A549 (cell line): ENCODE results near the gene LGR6. TPM values are rescaled to one million over a fixed set of nuclear protein-coding genes. Genes with fewer than 3 reads are reported as not detected.

Experiments used
- ATAC-seq, 2 experiments: fragments of 200-7000 bp in 1 of 2; fragments of >200 bp in 1 of 2; cut with Nextera tagmentation in 1 of 2; cut with Tn5 transposase in 1 of 2; 3 replicates each; pipeline versions ENCODE4 v1.8.0 to v1.9.1; 2018 to 2020; ENCODE audit warnings: mild to moderate bottlenecking in 1 of 2, moderate library complexity in 1 of 2
- CTCF ChIA-PET: fragments of 300-600 bp; sonication (Branson Sonifier 250); formaldehyde crosslinking; extraction: SDS; loops from one replicate; lab custom pipeline; 2021; ENCODE audit warnings: antibody characterized with exemption, inconsistent platforms; lab: Yijun Ruan, JAX
- POLR2A ChIA-PET: fragments of 350-600 bp; formaldehyde crosslinking; extraction: SDS; loops from one replicate; lab custom pipeline; 2021; ENCODE audit warnings: antibody characterized with exemption, inconsistent platforms; lab: Yijun Ruan, JAX
- DNase-seq, 2 experiments: peaks; one replicate each; pipeline versions ENCODE4 v3.0.0 to v3.0.0-alpha.2; 2011 to 2016; ENCODE audit warnings: low read depth in 1 of 2, low spot score in 1 of 2
- FAIRE-seq: peaks from 2 replicates; lab custom pipeline; 2011; peaks lifted over from hg19 to GRCh38; lab: Jason Lieb, UNC
- H3K27ac ChIP-seq, 2 experiments: fragments of >200 bp; sonication (Bioruptor Twin); formaldehyde crosslinking; 3 replicates each; pipeline ENCODE4 v1.5.1; 2016 to 2017
- H3K4me1 ChIP-seq: fragments of >200 bp; sonication (Bioruptor Twin); formaldehyde crosslinking; 3 replicates; pipeline ENCODE4 v1.6.1; 2016
- H3K4me2 ChIP-seq: fragments of >200 bp; sonication (Bioruptor Twin); formaldehyde crosslinking; 3 replicates; pipeline ENCODE4 v1.6.1; 2016
- H3K4me3 ChIP-seq: fragments of >200 bp; sonication (Bioruptor Twin); formaldehyde crosslinking; 3 replicates; pipeline ENCODE4 v1.5.1; 2016
- H3K9me3 ChIP-seq: fragments of >200 bp; sonication (Bioruptor Twin); formaldehyde crosslinking; 3 replicates; pipeline ENCODE4 v1.6.1; 2016
- BCL3 ChIP-seq: fragments of >200 bp; sonication (Bioruptor Twin); formaldehyde crosslinking; IDR thresholded peaks from 3 replicates; pipeline ENCODE4 v1.6.1; 2016
- BHLHE40 ChIP-seq: IDR thresholded peaks from 2 replicates; pipeline ENCODE4 v1.6.1; 2012; ENCODE audit warnings: low read depth, low read length, inconsistent platforms
- CBX2 ChIP-seq: fragments of 200-600 bp; sonication (generic); IDR thresholded peaks from 2 replicates; pipeline ENCODE4 v1.6.1; 2016; ENCODE audit warnings: low read depth, mild to moderate bottlenecking, borderline replicate concordance
- CBX8 ChIP-seq: fragments of 200-600 bp; sonication (generic); IDR thresholded peaks from 2 replicates; pipeline ENCODE4 v1.6.1; 2016
- ESRRA ChIP-seq: fragments of 150-350 bp; IDR thresholded peaks from 2 replicates; pipeline ENCODE4 v1.6.1; 2014; ENCODE audit warnings: mild to moderate bottlenecking, low read length, borderline replicate concordance
- FOSB ChIP-seq: fragments of 250-450 bp; sonication (Bioruptor Pico); IDR thresholded peaks from 2 replicates; pipeline ENCODE4 v1.5.0; 2020; ENCODE audit warnings: mild to moderate bottlenecking, moderate library complexity
- FOSL2 ChIP-seq, 2 experiments: fragments of 450-650 bp in 1 of 2; fragments of >200 bp in 1 of 2; sonication (Bioruptor Twin) in 1 of 2; formaldehyde crosslinking; IDR thresholded peaks; 2 replicates each; pipeline versions ENCODE4 v1.5.0 to v1.6.1; 2016 to 2020; ENCODE audit warnings: mild to moderate bottlenecking in 1 of 2, moderate library complexity in 1 of 2
- HDAC2 ChIP-seq: fragments of 200-600 bp; sonication (generic); IDR thresholded peaks from 2 replicates; pipeline ENCODE4 v1.6.1; 2016
- HOXA7 ChIP-seq: fragments of 250-450 bp; sonication (Bioruptor Pico); IDR thresholded peaks from 2 replicates; pipeline ENCODE4 v1.5.0; 2020; ENCODE audit warnings: mild to moderate bottlenecking, moderate library complexity
- HOXB13 ChIP-seq: fragments of 250-450 bp; sonication (Bioruptor Pico); IDR thresholded peaks from 2 replicates; pipeline ENCODE4 v1.5.0; 2020; ENCODE audit warnings: low read depth, mild to moderate bottlenecking, moderate library complexity
- JUN ChIP-seq, 2 experiments: fragments of >200 bp; sonication (Bioruptor Twin); formaldehyde crosslinking; IDR thresholded peaks; 2 replicates in 1 of 2; 3 replicates in 1 of 2; pipeline ENCODE4 v1.6.1; 2016 to 2017
- JUNB ChIP-seq: fragments of >200 bp; sonication (Bioruptor Twin); formaldehyde crosslinking; IDR thresholded peaks from 2 replicates; pipeline ENCODE4 v1.6.1; 2016
- MAFK ChIP-seq: fragments of 450-650 bp; IDR thresholded peaks from 2 replicates; pipeline ENCODE4 v1.6.1; 2014; ENCODE audit not compliant: partially characterized antibody
- MAZ ChIP-seq: fragments of 150-350 bp; IDR thresholded peaks from 2 replicates; pipeline ENCODE4 v1.6.1; 2014; ENCODE audit warnings: antibody characterized with exemption, low read depth, low read length, borderline replicate concordance
- MYC ChIP-seq: IDR thresholded peaks from 2 replicates; pipeline ENCODE4 v1.6.1; 2012; ENCODE audit warnings: mild to moderate bottlenecking, inconsistent platforms, low read length, improper control_type of control experiment, borderline replicate concordance
- NPAS2 ChIP-seq: fragments of 250-450 bp; sonication (Bioruptor Pico); IDR thresholded peaks from 2 replicates; pipeline ENCODE4 v1.8.0; 2022; ENCODE audit warnings: mild to moderate bottlenecking, moderate library complexity, borderline replicate concordance
- PHF8 ChIP-seq: fragments of 200-600 bp; sonication (generic); IDR thresholded peaks from 2 replicates; pipeline ENCODE4 v1.6.1; 2016; ENCODE audit warnings: low read depth, mild to moderate bottlenecking, antibody characterized with exemption, moderate library complexity, borderline replicate concordance
- POLR2A ChIP-seq: IDR thresholded peaks from 2 replicates; pipeline ENCODE4 v1.6.1; 2012; ENCODE audit warnings: mild to moderate bottlenecking, low read length
- POLR2AphosphoS2 ChIP-seq: conservative IDR thresholded peaks from 2 replicates; pipeline ENCODE4 v1.6.1; 2012; ENCODE audit warnings: low read length, improper control_type of control experiment, inconsistent platforms
- RAD21 ChIP-seq, 2 experiments: fragments of >200 bp in 1 of 2; sonication (Bioruptor Twin) in 1 of 2; formaldehyde crosslinking in 1 of 2; IDR thresholded peaks in 1 of 2; conservative IDR thresholded peaks in 1 of 2; 2 replicates in 1 of 2; 3 replicates in 1 of 2; pipeline ENCODE4 v1.6.1; 2012 to 2018; ENCODE audit warnings: inconsistent platforms in 1 of 2
- RARB ChIP-seq: fragments of 250-450 bp; sonication (Bioruptor Pico); IDR thresholded peaks from 2 replicates; pipeline ENCODE4 v1.8.0; 2021; ENCODE audit warnings: mild to moderate bottlenecking, moderate library complexity
- RCOR1 ChIP-seq: fragments of 150-350 bp; IDR thresholded peaks from 2 replicates; pipeline ENCODE4 v1.6.1; 2014; ENCODE audit warnings: antibody characterized with exemption, low read length, low read depth
- REST ChIP-seq: fragments of 200-600 bp; sonication (generic); IDR thresholded peaks from 2 replicates; pipeline ENCODE4 v1.6.1; 2016; ENCODE audit warnings: antibody characterized with exemption, mild to moderate bottlenecking, moderate library complexity
- RFX5 ChIP-seq: fragments of 450-650 bp; IDR thresholded peaks from 2 replicates; pipeline ENCODE4 v1.7.1; 2014; ENCODE audit warnings: antibody characterized with exemption, mild to moderate bottlenecking, moderate library complexity
- SMC3 ChIP-seq: fragments of >200 bp; sonication (Bioruptor Twin); formaldehyde crosslinking; IDR thresholded peaks from 3 replicates; pipeline ENCODE4 v1.6.1; 2018; ENCODE audit warnings: inconsistent platforms
- ZSCAN20 ChIP-seq: fragments of 250-450 bp; sonication (Bioruptor Pico); IDR thresholded peaks from 2 replicates; pipeline ENCODE4 v1.8.0; 2022; ENCODE audit warnings: mild to moderate bottlenecking, moderate library complexity
- WGBS: methylation state at CpG from one replicate; pipeline ENCODE4 v1.1.6; 2017; ENCODE audit errors: missing lambda C conversion rate; 5-methylcytosine and 5-hydroxymethylcytosine counted together
- polyA plus RNA-seq, 4 experiments: library from polyadenylated mRNA; depleted of rRNA in 3 of 4; stranded (reverse); fragments of >200 nt; fragmentation: RNase III in 1 of 4; extraction: RNeasy Plus Mini Kit Qiagen cat#74134 plus additional on column Dnase treatment in 1 of 4; gene quantifications; 2 replicates in 3 of 4; 3 replicates in 1 of 4; pipeline ENCODE4 v1.2.3, GENCODE V29; 2011 to 2017
- TF ChIP-seq, protein P1 (sequence below): IDR thresholded peaks from 2 replicates; pipeline ENCODE4 v1.6.1; 2012
- TF ChIP-seq, protein P2 (sequence below): fragments of 450-650 bp; IDR thresholded peaks from 2 replicates; pipeline ENCODE4 v1.6.1; 2014; ENCODE audit warnings: antibody characterized with exemption

The LGR6 gene
- polyA plus RNA-seq, 2 of the 4 experiments (the other 2 are of a cell fraction), result 0.84 to 1.1 TPM

DNA sequence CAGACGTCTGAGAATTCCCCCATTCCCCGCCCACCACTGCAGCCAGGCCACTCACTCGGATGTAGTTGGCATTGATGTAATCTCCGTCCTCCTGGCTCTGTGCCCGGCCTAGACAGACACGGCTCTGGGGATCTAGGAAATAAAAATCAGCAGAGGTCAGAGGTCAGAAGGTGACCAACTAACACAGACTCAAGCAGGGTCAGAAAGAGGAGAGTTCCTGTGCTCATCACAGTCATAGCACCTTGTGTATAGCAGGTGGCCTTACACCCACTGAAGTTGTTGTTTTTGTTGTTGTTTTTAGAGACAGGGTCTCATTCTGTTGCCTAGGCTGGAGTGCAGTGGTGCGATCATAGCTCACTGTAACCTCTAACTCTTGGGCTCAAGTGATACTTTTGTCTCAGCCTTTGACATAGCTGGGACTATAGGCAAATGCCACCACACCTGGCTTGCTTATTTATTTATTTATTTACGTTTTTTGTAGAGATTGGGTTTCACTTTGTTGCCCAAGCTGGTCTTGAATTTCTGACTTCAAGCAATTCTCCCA, 38.0 kb upstream of the LGR6 start:
- Histone ChIP-seq H3K4me2 (peak overlapping the region; percentile 57), H3K27ac (peak overlapping the region in 1 of 2 experiments; percentile 74; a peak in 4 of 6 replicates), H3K4me1 (peaks cover 21% of the 10 kb centered on the region), H3K4me3 (no peak overlapping the region), H3K9me3 (no peaks in the 10 kb centered on the region)
- TF ChIP-seq, protein P1, sequence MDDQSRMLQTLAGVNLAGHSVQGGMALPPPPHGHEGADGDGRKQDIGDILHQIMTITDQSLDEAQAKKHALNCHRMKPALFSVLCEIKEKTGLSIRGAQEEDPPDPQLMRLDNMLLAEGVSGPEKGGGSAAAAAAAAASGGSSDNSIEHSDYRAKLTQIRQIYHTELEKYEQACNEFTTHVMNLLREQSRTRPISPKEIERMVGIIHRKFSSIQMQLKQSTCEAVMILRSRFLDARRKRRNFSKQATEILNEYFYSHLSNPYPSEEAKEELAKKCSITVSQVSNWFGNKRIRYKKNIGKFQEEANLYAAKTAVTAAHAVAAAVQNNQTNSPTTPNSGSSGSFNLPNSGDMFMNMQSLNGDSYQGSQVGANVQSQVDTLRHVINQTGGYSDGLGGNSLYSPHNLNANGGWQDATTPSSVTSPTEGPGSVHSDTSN, result no peak
- TF ChIP-seq RCOR1, result no peak
- no peak for TF ChIP-seq NPAS2 (CRISPR knock-in tag)
- no peak for TF ChIP-seq JUN (IDR thresholded peaks at IDR 0.05)
- no peak for TF ChIP-seq HOXB13
- TF ChIP-seq POLR2A, result no peak
- TF ChIP-seq SMC3, result no peak
- TF ChIP-seq FOSL2 (IDR thresholded peaks at IDR 0.05), result no peak
- no peak for TF ChIP-seq FOSL2 (CRISPR knock-in tag; IDR thresholded peaks at IDR 0.05)
- TF ChIP-seq PHF8, result no peak
- TF ChIP-seq MYC, result no peak
- TF ChIP-seq RFX5, result no peak
- TF ChIP-seq FOSB (CRISPR knock-in tag), result no peak
- TF ChIP-seq REST, result no peak
- TF ChIP-seq ZSCAN20 (CRISPR knock-in tag), result no peak
- no peak for TF ChIP-seq HDAC2
- TF ChIP-seq MAFK, result no peak
- TF ChIP-seq BHLHE40, result no peak
- no peak for TF ChIP-seq POLR2AphosphoS2
- TF ChIP-seq JUNB, result no peak
- ATAC-seq (peak; percentile 60 to 67), DNase-seq (peak in 1 of 2 experiments; percentile 78), FAIRE-seq (no peak)
- ChIA-PET POLR2A (interaction anchor here (1.2 kb wide), 1 partner anchor 145 kb away, joined by 5 read pairs; the partner anchor contains the start of gene ELF3), CTCF (interaction anchor here (0.8 to 2.7 kb wide), 19 partner anchors 8 to 564 kb away, joined by 3 to 9 read pairs (median 4); partner anchors contain the start of genes GPR37L1 and LGR6)
- WGBS, result 27% methylated on average over 8 of the region's 8 CpGs

- WGBS, result 91% methylated on average over 8 of the region's 8 CpGs
- POLR2A ChIA-PET, result no interaction called here
- Histone ChIP-seq H3K9me3 (no peaks in the 10 kb centered on the region), H3K4me1 (peaks cover 21% of the 10 kb centered on the region), H3K27ac (no peak overlapping the region), H3K4me2 (no peak overlapping the region), H3K4me3 (no peak overlapping the region)
- FAIRE-seq (no peak), DNase-seq (no peak), ATAC-seq (0 out of 6 replicates have a peak, but pooled peaks of 1 of the 2 experiments have one; percentile 6)
- TF ChIP-seq MAZ (no peak), FOSB (CRISPR knock-in tag) (no peak), ESRRA (no peak), CBX8 (no peak), JUN (IDR thresholded peaks at IDR 0.05) (no peak), BCL3 (no peak), RARB (no peak), HOXB13 (no peak), POLR2AphosphoS2 (no peak), JUNB (no peak), RAD21 (conservative IDR thresholded peaks at IDR 0.05 in 1 of 2, IDR thresholded peaks at IDR 0.05 in 1 of 2) (no peak), HOXA7 (CRISPR knock-in tag) (no peak), CBX2 (no peak)
- TF ChIP-seq, protein P2, sequence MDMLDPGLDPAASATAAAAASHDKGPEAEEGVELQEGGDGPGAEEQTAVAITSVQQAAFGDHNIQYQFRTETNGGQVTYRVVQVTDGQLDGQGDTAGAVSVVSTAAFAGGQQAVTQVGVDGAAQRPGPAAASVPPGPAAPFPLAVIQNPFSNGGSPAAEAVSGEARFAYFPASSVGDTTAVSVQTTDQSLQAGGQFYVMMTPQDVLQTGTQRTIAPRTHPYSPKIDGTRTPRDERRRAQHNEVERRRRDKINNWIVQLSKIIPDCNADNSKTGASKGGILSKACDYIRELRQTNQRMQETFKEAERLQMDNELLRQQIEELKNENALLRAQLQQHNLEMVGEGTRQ, result no peak
- CTCF ChIA-PET, result interaction anchor here (0.6 to 1.7 kb wide), 7 partner anchors 10 to 222 kb away, joined by 3 to 6 read pairs (median 3); no protein-coding TSS in a partner anchor
These were observed 37.0 kb upstream of the LGR6 start for GRCh38 chr1:202156590-202156989.
